Measurements from ENCODE around the gene FDXR.

GRCh38 chr17:74854792-74855191 lies 18.0 kb downstream of the FDXR start:
- no peak for TF ChIP-seq CTCF (IDR thresholded peaks at IDR 0.05; ENCODE audit: insufficient read depth, low read length)
- no peak for TF ChIP-seq POLR2AphosphoS5 (IDR thresholded peaks at IDR 0.05; ENCODE audit: low read depth)
- no peak for TF ChIP-seq GABPA (IDR thresholded peaks at IDR 0.05; ENCODE audit: low read depth)
- no peak for TF ChIP-seq REST (IDR thresholded peaks at IDR 0.05; ENCODE audit: insufficient replicate concordance, low read depth)
- no peak for TF ChIP-seq SPI1 (IDR thresholded peaks at IDR 0.05; ENCODE audit: borderline replicate concordance, low read depth)
